Activated CD8-positive, alpha-beta memory T cell treated with anti-CD3 and anti-CD28 coated beads for 1 hour (primary cell): ENCODE data around the gene NOX5.

ENCODE experiments used
- DNase-seq, 2 donors: peaks; one replicate each; pipeline ENCODE4 v3.0.0-alpha.2; 2020; ENCODE audit warnings: low read depth in 1 of 2; ENCODE audit errors: extremely low read depth in 1 of 2

Gene NOX5

GRCh38 chr15:68990231-68990991 is 24.1 kb upstream of the NOX5 start:
- DNase-seq: no peak

- DNase-seq: no peak
Observed at GRCh38 chr15:68990992-68991500, 23.4 kb upstream of the NOX5 start.

GRCh38 chr15:68991723-68992122 is 22.8 kb upstream of the NOX5 start:
- no peak for DNase-seq

DNA sequence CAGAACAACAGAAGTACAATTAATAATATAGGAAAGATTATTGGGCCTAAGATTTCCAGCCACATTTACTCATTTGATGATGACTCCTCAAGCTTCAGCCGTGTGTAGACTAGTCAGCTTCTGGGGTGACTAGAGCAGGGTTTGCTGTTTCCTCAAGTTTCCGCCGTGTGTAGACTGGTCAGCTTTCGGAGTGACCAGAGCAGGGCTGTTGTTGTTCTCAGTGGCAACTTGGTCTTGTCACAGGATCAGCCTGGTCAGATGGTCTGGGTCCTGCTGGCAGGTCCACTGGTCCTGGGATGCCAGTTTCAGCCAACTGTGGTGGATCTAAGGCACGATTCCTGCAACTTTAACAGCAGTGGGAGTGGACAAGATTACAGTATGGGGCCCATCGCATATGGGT is 21.8 kb upstream of the NOX5 start:
- DNase-seq: no peak

DNA sequence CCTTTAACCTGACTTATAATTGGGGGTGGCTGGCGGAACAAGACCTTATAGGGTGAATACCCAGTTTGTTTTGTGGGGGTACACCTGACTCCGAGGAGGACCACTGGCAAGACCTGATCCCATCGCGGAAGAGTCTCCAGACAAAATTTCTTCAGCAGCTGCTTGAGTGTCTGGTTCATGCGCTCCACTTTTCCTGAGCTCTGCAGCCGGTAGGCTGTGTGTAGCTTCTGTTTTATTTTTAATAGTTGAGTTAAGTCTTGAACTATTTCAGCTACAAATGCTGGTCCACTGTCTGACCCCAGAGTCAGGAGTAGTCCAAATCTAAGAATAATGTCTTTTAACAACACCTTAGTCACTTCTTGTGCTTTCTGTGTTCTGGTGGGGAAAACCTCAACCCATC is 21.2 kb upstream of the NOX5 start:
- DNase-seq: no peak

DNA sequence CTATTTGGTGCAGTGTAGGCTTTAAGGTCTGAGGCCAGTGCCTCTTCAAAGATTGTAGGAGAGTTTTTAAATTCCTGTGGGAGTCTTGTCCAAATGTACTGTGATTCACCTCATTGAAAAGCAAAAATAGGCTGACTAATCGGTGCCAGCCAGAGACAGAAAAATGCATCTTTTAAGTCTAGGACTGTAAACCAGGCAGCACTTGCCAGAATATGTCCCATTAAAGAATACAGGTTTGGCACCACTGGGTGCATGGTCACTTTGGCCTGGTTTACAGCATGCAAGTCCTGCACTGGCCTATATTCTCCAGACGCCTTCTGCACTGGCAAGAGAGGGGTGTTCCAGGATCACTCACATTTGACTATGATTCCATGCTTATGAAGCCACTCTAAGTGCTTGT is 20.3 kb upstream of the NOX5 start:
- DNase-seq: no peak

DNA sequence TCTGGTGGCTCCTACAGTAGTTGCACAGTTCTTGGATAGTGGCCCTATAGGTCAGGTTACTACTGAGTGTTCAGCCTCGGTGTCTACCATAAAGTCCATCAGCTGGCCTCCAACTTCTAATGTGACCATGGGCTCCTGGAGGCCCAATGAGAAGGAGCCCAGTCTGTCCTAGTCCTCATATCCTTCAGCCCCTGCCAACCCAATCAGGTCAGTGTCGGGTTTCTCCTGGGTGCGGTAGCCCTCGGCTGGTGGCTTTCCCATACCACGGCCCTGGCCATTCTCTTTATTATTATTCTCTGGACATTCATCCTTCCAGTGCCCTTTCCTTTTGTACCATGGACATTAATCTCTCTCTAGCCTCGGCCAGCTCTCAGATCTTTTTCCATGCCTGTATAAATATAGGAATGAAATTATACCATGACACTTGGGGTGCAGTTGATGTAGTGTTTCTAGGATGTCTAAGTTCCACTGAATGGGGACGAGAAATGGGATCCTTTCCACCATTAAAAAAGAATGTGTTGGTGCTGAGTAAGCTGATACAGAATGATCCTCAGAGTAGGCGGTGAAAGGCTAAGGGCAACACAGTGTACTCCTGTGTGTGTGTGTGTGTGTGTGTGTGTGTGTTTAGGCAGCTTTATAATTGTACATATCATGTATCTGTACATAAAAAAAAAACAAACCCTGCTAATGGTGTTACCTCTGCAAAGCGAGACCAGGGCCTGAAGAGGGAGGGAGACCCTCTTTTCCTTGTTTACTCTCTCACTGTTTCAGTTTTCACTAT is 19.3 kb upstream of the NOX5 start:
- DNase-seq: no peak

- no peak for DNase-seq
Observed at GRCh38 chr15:68997050-68997449, 17.4 kb upstream of the NOX5 start.

DNA sequence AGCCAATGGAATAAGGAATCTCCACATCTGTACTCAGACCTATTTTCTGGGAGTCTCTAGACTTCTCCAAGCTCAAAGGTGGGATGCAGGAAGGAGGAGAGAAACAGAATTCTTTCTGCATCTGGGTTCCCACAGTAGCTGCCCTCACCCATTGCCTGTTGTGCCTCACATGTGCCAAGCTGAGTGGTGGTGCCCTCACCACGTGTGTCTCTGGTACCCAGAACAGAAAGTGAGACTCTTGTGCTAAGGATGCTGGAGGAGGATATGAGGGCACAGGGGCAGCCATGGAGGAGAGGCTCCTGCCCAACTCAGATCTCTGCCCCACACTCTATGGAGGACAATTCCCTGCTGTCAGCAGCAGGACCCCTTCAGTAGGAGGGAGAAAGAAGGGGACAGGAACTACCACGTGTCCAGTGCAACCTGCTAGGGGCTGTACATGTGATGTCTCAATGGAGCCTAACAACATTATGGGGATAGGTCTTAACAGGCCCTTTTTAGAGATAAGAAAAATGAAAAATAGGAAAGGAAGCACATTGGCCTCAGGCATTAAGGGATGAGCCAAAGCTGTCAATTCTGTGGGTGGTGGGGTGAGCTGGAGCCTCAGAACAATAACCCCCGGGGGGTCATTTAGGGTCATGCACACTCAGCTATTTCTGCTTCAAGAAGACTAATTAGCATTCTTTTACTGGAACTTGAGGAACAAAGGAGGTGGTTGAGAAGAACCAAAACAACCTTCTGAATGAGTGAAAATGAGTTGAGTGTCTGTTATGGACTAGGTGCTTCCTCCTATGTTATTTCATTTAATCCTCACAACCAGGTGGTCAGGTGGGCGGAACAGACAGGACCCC is 16.3 kb upstream of the NOX5 start:
- no peak for DNase-seq

DNA sequence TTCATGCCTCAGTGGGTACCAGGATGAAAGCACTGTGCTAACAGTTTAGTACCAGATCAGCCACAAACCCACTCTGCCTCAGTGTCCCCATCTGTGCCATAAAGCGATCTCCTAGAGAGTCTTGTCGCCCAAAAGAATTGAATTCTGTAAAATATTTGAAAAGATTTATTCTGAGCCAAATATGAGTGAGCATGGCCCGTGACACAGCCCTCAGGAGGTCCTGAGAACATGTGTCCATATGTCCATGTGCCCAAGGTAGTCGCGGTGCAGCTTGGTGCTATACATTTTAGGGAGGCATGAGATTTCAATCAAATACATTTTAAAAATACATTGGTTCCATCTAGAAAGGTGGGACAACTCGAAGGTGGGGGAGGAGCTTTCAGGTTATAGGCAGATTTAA is 15.4 kb upstream of the NOX5 start:
- DNase-seq: no peak

- DNase-seq: no peak
Observed at GRCh38 chr15:69000091-69000490, 14.4 kb upstream of the NOX5 start.

- DNase-seq: no peak
Observed at GRCh38 chr15:69000725-69001503, 13.6 kb upstream of the NOX5 start.

DNA sequence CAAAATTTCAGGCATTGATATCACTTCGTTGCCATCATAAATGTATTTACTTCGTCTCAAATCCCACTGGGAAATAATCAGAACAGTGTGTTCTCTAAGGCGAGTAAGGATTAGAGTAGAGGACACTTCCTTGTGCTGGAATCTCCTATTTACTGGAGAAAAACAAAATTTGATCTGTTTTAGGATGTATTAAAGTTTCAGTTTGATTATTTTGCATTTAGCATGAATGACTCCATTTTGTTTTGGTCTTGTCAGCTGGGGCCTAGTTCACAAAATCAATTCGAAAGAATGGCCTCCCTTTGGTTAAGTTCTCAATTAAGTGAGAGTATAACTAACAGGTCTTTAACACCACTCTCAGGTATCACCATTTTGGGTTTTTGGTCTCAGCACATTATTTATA is 11.7 kb upstream of the NOX5 start:
- DNase-seq: no peak

DNA sequence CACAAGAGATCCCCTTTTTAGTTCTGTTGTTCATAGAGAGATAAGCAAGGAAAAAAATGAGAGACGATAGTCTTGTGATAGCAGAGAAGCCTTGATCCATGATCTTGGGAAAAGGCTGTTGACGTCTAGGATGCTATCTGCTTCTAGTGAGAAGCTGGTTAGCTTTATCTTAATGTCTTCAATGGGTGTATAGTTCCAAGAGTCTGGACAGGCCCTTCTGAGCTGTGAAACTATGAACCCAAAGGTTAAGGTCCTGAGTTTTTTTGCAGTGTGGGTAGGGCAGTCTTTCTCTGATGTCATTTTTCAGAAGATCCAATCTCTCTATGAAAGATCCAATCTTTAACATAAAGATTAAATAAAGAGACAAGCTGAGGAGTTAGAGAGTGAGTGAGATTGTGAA is 10.5 kb upstream of the NOX5 start:
- DNase-seq: no peak

- DNase-seq: no peak
Observed at GRCh38 chr15:69008056-69008455, 6.4 kb upstream of the NOX5 start.

GRCh38 chr15:69009341-69009740 is 5.2 kb upstream of the NOX5 start:
- no peak for DNase-seq

GRCh38 chr15:69011641-69012040 is 2.9 kb upstream of the NOX5 start:
- DNase-seq: no peak

- no peak for DNase-seq
Observed at GRCh38 chr15:69012761-69013364, 1.6 kb upstream of the NOX5 start.

- no peak for DNase-seq
Observed at GRCh38 chr15:69013726-69014406, 629 bp upstream of the NOX5 start.

GRCh38 chr15:69015591-69015990 is 1.1 kb downstream of the NOX5 start:
- DNase-seq: no peak
